Measurements from ENCODE around the gene ISYNA1. TPM values are rescaled to one million over a fixed set of nuclear protein-coding genes. Genes with fewer than 3 reads are reported as not detected.

ISYNA1 gene
- total and polyA plus RNA-seq, 2 of the 8 experiments (the other 6 are each of a cell fraction or from before 2014, with no cell fraction given), result 207 to 264 TPM

DNA sequence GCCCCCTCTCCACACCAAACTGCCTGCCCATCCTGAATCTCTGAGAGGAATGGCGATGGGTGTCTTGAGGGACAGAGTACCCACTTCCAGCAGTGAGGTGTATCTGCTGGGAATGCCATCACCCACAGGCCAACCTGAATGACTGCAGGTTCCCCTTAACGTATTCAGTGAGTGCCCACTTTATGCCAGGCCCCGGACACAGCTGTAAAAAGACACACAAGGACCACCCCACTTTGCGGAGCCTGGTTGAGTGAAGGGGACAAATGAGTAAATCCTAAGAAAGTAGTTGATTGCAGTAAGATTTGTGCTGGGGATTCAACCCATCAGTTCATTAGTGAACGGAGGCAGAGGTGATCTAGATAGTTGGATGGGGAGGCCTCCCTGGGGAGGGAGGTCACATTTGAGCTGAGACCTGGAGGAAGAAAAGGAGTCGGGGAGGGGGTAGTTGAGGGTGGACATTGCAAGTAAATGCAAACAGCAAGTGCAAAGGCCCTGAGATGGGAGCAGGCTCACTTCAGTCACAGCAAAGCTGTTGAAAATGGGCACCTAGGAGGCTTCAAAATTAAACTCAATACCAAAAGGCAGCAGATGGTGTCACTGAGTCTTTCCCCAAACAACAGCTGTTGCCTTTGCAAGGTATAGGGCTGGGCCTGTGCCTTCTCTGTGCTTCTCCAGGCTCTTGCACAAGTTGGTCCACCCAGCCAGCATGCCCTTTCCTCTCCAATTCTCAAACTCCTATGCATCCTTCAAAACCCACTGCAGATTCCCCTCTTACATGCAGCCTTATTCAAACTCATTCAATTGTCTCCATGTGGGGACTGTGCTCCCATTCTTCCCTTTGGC, 47.6 kb downstream of the ISYNA1 start (continued):
- TF ChIP-seq NANOG (IDR thresholded peaks at IDR 0.05; ENCODE audit: insufficient read depth, low read depth, low read length, poor library complexity, severe bottlenecking), result no peak
- no peak for TF ChIP-seq TAF7 (optimal IDR thresholded peaks at IDR 0.05; ENCODE audit: borderline replicate concordance, low read depth, low read length)
- TF ChIP-seq NRF1 (IDR thresholded peaks at IDR 0.05; ENCODE audit: low read depth, low read length), result no peak
- TF ChIP-seq FOSL1 (IDR thresholded peaks at IDR 0.05; ENCODE audit: insufficient read depth, low read depth, low read length), result no peak
- TF ChIP-seq, protein P1, sequence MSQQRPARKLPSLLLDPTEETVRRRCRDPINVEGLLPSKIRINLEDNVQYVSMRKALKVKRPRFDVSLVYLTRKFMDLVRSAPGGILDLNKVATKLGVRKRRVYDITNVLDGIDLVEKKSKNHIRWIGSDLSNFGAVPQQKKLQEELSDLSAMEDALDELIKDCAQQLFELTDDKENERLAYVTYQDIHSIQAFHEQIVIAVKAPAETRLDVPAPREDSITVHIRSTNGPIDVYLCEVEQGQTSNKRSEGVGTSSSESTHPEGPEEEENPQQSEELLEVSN (IDR thresholded peaks at IDR 0.05), result no peak
- no peak for TF ChIP-seq SIX5 (IDR thresholded peaks at IDR 0.05; ENCODE audit: low read depth, low read length)
- TF ChIP-seq TCF12 (IDR thresholded peaks at IDR 0.05; ENCODE audit: low read depth, low read length), result no peak
